ENCODE results near the gene BTBD9. TPM values are rescaled to one million over a fixed set of nuclear protein-coding genes. Genes with fewer than 3 reads are reported as not detected.

BTBD9 gene
- polyA plus RNA-seq, 1 donor (not counting 4 experiments of a cell fraction or from before 2014, with no cell fraction given) = 6.8 TPM

DNA sequence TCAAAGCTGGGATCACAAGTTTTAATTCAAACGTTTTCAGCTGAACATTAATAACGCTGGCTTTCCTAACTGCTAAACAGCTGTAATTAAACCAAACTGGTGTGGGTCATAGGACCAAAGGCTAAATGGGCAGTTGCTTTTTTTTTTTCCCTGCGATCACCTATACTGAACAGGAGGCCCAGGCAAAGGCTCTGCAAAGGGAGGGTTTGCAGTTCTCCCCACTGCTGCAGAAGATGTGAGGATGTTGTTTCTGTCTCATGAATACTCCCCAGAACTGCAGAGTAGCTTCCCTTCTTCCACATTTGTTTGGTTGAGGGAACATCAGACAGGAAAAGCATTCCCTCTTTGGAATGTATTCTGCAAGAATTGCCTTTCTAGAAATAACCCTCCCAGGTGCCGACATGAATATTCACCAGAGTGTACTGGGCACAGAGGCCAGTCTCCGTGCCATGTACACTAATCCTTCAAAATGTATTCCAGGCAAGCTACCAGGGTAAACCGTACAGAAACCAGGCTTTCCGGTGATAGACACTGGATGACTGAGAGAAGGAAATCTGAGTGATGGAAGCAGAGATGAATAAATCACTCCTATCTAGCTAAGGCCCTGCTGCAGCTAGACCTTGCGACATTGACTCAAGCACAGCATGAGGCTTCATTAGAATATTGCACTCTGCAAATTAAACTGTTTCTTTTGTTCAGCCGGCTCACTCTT lies 370.1 kb downstream of the BTBD9 start:
- Histone ChIP-seq H3K27ac (ENCODE audit: control insufficient read depth, insufficient read depth, low read length) (no peak overlapping the region), H3K27me3 (ENCODE audit: control insufficient read depth, extremely low read depth, insufficient read depth, low read length) (no peaks in the 10 kb centered on the region), H4K20me1 (ENCODE audit: control insufficient read depth, extremely low read depth, insufficient read depth, low read length) (no peaks in the 10 kb centered on the region), H3K4me1 (ENCODE audit: control insufficient read depth, extremely low read depth, insufficient read depth, low read length) (no peaks in the 10 kb centered on the region), H3K4me2 (ENCODE audit: control insufficient read depth, extremely low read depth, insufficient read depth, low read depth, low read length) (no peak overlapping the region), H3K9me1 (ENCODE audit: control insufficient read depth, extremely low read depth, insufficient read depth, low read length) (no peaks in the 10 kb centered on the region), H3K79me2 (ENCODE audit: control insufficient read depth, insufficient read depth, low read length) (no peaks in the 10 kb centered on the region), H3K9me3 (ENCODE audit: control insufficient read depth, low read depth, low read length) (no peaks in the 10 kb centered on the region), H3K9ac (ENCODE audit: control insufficient read depth, extremely low read depth, insufficient read depth, low read length) (no peak overlapping the region), H3K4me3 (ENCODE audit: control insufficient read depth in 2 of 3, extremely low read depth in 1 of 3, insufficient read depth in 2 of 3, low read depth in 1 of 3, low read length in 3 of 3) (no peak overlapping the region), H3K36me3 (ENCODE audit: control insufficient read depth in 2 of 2, extremely low read depth in 1 of 2, insufficient read depth in 2 of 2, low read length in 2 of 2) (no peaks in the 10 kb centered on the region), H2AFZ (ENCODE audit: control insufficient read depth, low read length) (no peak overlapping the region)
- TF ChIP-seq EZH2 (IDR thresholded peaks at IDR 0.05; ENCODE audit: low read length) = no peak
- TF ChIP-seq, protein P1, sequence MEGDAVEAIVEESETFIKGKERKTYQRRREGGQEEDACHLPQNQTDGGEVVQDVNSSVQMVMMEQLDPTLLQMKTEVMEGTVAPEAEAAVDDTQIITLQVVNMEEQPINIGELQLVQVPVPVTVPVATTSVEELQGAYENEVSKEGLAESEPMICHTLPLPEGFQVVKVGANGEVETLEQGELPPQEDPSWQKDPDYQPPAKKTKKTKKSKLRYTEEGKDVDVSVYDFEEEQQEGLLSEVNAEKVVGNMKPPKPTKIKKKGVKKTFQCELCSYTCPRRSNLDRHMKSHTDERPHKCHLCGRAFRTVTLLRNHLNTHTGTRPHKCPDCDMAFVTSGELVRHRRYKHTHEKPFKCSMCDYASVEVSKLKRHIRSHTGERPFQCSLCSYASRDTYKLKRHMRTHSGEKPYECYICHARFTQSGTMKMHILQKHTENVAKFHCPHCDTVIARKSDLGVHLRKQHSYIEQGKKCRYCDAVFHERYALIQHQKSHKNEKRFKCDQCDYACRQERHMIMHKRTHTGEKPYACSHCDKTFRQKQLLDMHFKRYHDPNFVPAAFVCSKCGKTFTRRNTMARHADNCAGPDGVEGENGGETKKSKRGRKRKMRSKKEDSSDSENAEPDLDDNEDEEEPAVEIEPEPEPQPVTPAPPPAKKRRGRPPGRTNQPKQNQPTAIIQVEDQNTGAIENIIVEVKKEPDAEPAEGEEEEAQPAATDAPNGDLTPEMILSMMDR (optimal IDR thresholded peaks at IDR 0.05 in 1 of 3, IDR thresholded peaks at IDR 0.05 in 1 of 3, conservative IDR thresholded peaks at IDR 0.05 in 1 of 3; ENCODE audit: extremely low read depth in 1 of 3, insufficient read depth in 2 of 3, low read length in 3 of 3) = no peak
- dilution Hi-C loops (cut with MboI; ENCODE audit: extremely low pct_ligation_motif_present, low sequenced_read_pairs) = no loop called here
- no peak for DNase-seq (ENCODE audit: low read depth, low spot score)
- no peak for FAIRE-seq

DNA sequence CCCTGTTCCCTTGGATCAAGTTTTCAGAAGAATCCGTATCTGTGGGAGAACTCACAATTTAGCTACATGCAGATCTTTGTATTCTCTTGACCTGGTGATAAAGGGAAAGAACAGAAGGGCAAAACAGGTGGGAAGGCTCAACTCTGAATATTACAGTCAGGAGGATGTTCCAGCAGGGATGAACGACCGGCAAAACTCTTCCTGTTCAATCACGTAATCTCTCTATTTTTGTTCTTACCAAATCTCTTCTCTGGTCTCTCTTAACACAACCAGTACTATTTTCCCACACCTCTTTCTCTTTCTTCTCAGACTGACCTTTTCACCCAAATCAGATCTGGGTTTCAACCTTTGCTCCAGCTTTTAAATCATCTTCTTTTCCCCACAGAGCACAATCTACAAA lies 371.4 kb downstream of the BTBD9 start:
- no peaks in the 10 kb centered on the region for H3K4me1 ChIP-seq (ENCODE audit: control insufficient read depth, extremely low read depth, insufficient read depth, low read length)
- no peaks in the 10 kb centered on the region for H3K36me3 ChIP-seq (ENCODE audit: control insufficient read depth in 2 of 2, extremely low read depth in 1 of 2, insufficient read depth in 2 of 2, low read length in 2 of 2)
- H3K27ac ChIP-seq (ENCODE audit: control insufficient read depth, insufficient read depth, low read length) = no peak overlapping the region
- H4K20me1 ChIP-seq (ENCODE audit: control insufficient read depth, extremely low read depth, insufficient read depth, low read length) = no peaks in the 10 kb centered on the region
- FAIRE-seq (no peak), DNase-seq (ENCODE audit: low read depth, low spot score) (no peak)
- TF ChIP-seq EZH2 (IDR thresholded peaks at IDR 0.05; ENCODE audit: low read length) = no peak
- TF ChIP-seq, protein P1 (optimal IDR thresholded peaks at IDR 0.05 in 1 of 3, IDR thresholded peaks at IDR 0.05 in 1 of 3, conservative IDR thresholded peaks at IDR 0.05 in 1 of 3; ENCODE audit: extremely low read depth in 1 of 3, insufficient read depth in 2 of 3, low read length in 3 of 3) = no peak
- no peaks in the 10 kb centered on the region for H3K27me3 ChIP-seq (ENCODE audit: control insufficient read depth, extremely low read depth, insufficient read depth, low read length)
- no peak overlapping the region for H3K9ac ChIP-seq (ENCODE audit: control insufficient read depth, extremely low read depth, insufficient read depth, low read length)
- no peaks in the 10 kb centered on the region for H3K79me2 ChIP-seq (ENCODE audit: control insufficient read depth, insufficient read depth, low read length)
- no peak overlapping the region for H2AFZ ChIP-seq (ENCODE audit: control insufficient read depth, low read length)
- H3K4me3 ChIP-seq (ENCODE audit: control insufficient read depth in 2 of 3, extremely low read depth in 1 of 3, insufficient read depth in 2 of 3, low read depth in 1 of 3, low read length in 3 of 3) = no peak overlapping the region
- no peaks in the 10 kb centered on the region for H3K9me1 ChIP-seq (ENCODE audit: control insufficient read depth, extremely low read depth, insufficient read depth, low read length)
- no peaks in the 10 kb centered on the region for H3K9me3 ChIP-seq (ENCODE audit: control insufficient read depth, low read depth, low read length)
- dilution Hi-C loops (cut with MboI; ENCODE audit: extremely low pct_ligation_motif_present, low sequenced_read_pairs) = no loop called here
- H3K4me2 ChIP-seq (ENCODE audit: control insufficient read depth, extremely low read depth, insufficient read depth, low read depth, low read length) = no peak overlapping the region
